Esophagus muscularis mucosa (tissue), 4 donors: Measurements from ENCODE around the gene ALKBH4.

Experiments
- EP300 ChIP-seq: sonication (generic); formaldehyde crosslinking; IDR thresholded peaks from one replicate; pipeline ENCODE4 v1.6.1; 2017; ENCODE audit warnings: antibody characterized with exemption
- POLR2A ChIP-seq: fragments of 450-650 bp; IDR thresholded peaks from one replicate; pipeline ENCODE4 v1.6.1; 2017; ENCODE audit warnings: antibody characterized with exemption, moderate library complexity, mild to moderate bottlenecking, low read depth
- TF ChIP-seq, protein P1 (sequence below), 3 experiments: fragments of 200-600 bp in 2 of 3; fragments of 450-650 bp in 1 of 3; sonication (generic) in 2 of 3; IDR thresholded peaks; one replicate each; pipeline ENCODE4 v1.5.1; 2017 to 2019; ENCODE audit warnings: antibody characterized with exemption in 3 of 3, mild to moderate bottlenecking in 2 of 3, moderate library complexity in 1 of 3

- TF ChIP-seq, protein P1, sequence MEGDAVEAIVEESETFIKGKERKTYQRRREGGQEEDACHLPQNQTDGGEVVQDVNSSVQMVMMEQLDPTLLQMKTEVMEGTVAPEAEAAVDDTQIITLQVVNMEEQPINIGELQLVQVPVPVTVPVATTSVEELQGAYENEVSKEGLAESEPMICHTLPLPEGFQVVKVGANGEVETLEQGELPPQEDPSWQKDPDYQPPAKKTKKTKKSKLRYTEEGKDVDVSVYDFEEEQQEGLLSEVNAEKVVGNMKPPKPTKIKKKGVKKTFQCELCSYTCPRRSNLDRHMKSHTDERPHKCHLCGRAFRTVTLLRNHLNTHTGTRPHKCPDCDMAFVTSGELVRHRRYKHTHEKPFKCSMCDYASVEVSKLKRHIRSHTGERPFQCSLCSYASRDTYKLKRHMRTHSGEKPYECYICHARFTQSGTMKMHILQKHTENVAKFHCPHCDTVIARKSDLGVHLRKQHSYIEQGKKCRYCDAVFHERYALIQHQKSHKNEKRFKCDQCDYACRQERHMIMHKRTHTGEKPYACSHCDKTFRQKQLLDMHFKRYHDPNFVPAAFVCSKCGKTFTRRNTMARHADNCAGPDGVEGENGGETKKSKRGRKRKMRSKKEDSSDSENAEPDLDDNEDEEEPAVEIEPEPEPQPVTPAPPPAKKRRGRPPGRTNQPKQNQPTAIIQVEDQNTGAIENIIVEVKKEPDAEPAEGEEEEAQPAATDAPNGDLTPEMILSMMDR (IDR thresholded peaks at IDR 0.05), result no peak
- TF ChIP-seq EP300 (no peak), POLR2A (no peak)
Measured at GRCh38 chr7:102452451-102452850, 12.2 kb downstream of the ALKBH4 start.
